NCI-H2196 treated with DMSO at 0.1 percent for 48 hours (cell line): ENCODE measurements around the gene EME1.

ENCODE experiments used
- DNase-seq: peaks from one replicate; lab custom pipeline; 2025; ENCODE audit not compliant: unreplicated experiment; lab: John Stamatoyannopoulos, UW

EME1 gene

GRCh38 chr17:50363217-50364060, 9.6 kb upstream of the EME1 start:
- peak; percentile 74 for DNase-seq

- DNase-seq: no peak
These were observed 9.0 kb upstream of the EME1 start for GRCh38 chr17:50364061-50364458.

GRCh38 chr17:50364715-50365114, 8.3 kb upstream of the EME1 start:
- DNase-seq: no peak

GRCh38 chr17:50365165-50365564, 7.9 kb upstream of the EME1 start:
- no peak for DNase-seq

GRCh38 chr17:50365649-50366393, 7.2 kb upstream of the EME1 start:
- DNase-seq: no peak

GRCh38 chr17:50367401-50367800, 5.6 kb upstream of the EME1 start:
- no peak for DNase-seq

- DNase-seq: no peak
These were observed 3.0 kb upstream of the EME1 start for GRCh38 chr17:50370052-50370451.

GRCh38 chr17:50371526-50371925, 1.5 kb upstream of the EME1 start:
- DNase-seq: no peak

- DNase-seq: no peak
These were observed 739 bp upstream of the EME1 start for GRCh38 chr17:50372222-50372757.

GRCh38 chr17:50373705-50374104, 676 bp downstream of the EME1 start:
- DNase-seq: no peak

GRCh38 chr17:50375858-50376538, 3.0 kb downstream of the EME1 start:
- DNase-seq: no peak

GRCh38 chr17:50379351-50380132, 6.5 kb downstream of the EME1 start:
- no peak for DNase-seq

GRCh38 chr17:50380369-50381259, 7.6 kb downstream of the EME1 start:
- DNase-seq: no peak

GRCh38 chr17:50381260-50381815, 8.3 kb downstream of the EME1 start:
- DNase-seq: no peak

- no peak for DNase-seq
These were observed 8.9 kb downstream of the EME1 start for GRCh38 chr17:50381920-50382319.

GRCh38 chr17:50382931-50383330, 9.9 kb downstream of the EME1 start:
- DNase-seq: no peak

GRCh38 chr17:50386510-50386909, 13.5 kb downstream of the EME1 start:
- no peak for DNase-seq

- DNase-seq: no peak
These were observed 15.7 kb downstream of the EME1 start for GRCh38 chr17:50388728-50389127.

- DNase-seq: no peak
These were observed 16.5 kb downstream of the EME1 start for GRCh38 chr17:50389534-50389933.
